ENCODE data around the gene FZR1. TPM values are rescaled to one million over a fixed set of nuclear protein-coding genes. Genes with fewer than 3 reads are reported as not detected.

FZR1 gene
- total RNA-seq, 1 experiment from 2014 or later: 87.4 TPM

- no peak for DNase-seq (ENCODE audit: low spot score)
- no peaks in the 10 kb centered on the region for H3K4me1 ChIP-seq (ENCODE audit: insufficient read depth, low read length, poor library complexity, severe bottlenecking)
- H3K27ac ChIP-seq (ENCODE audit: low read depth, low read length, poor library complexity, severe bottlenecking): no peak overlapping the region
- ChIA-PET CTCF (no interaction called here), POLR2A (ENCODE audit: low non-redundant PET) (no interaction called here)
- H3K36me3 ChIP-seq (ENCODE audit: insufficient read depth, low read length, poor library complexity, severe bottlenecking): peaks cover 75% of the 10 kb centered on the region
- H3K9me3 ChIP-seq (ENCODE audit: low read depth, low read length, poor library complexity, severe bottlenecking): no peaks in the 10 kb centered on the region
- intact Hi-C loops (cut with micrococcal nuclease; ENCODE audit: unreplicated experiment): no loop called here
- no peak overlapping the region for H3K4me3 ChIP-seq (ENCODE audit: low read depth, low read length, poor library complexity, severe bottlenecking)
- BruUV-seq (replicated peaks): no TSS peak
- TF ChIP-seq CTCF (conservative IDR thresholded peaks at IDR 0.05; ENCODE audit: low read depth, low read length) (no peak), EZH2 (IDR thresholded peaks at IDR 0.05; ENCODE audit: borderline replicate concordance, low read depth, low read length, poor library complexity, severe bottlenecking) (no peak)
- no peaks in the 10 kb centered on the region for H3K27me3 ChIP-seq (replicated peaks; ENCODE audit: insufficient read depth, low read depth, low read length, poor library complexity)
These were observed 25.6 kb downstream of the FZR1 start for GRCh38 chr19:3531716-3532115.

GRCh38 chr19:3532154-3532786 is 26.2 kb downstream of the FZR1 start:
- ChIA-PET CTCF (no interaction called here), POLR2A (ENCODE audit: low non-redundant PET) (no interaction called here)
- no peak for TF ChIP-seq EZH2 (IDR thresholded peaks at IDR 0.05; ENCODE audit: borderline replicate concordance, low read depth, low read length, poor library complexity, severe bottlenecking)
- no peak for TF ChIP-seq CTCF (conservative IDR thresholded peaks at IDR 0.05; ENCODE audit: low read depth, low read length)

GRCh38 chr19:3533033-3533432 is 26.9 kb downstream of the FZR1 start:
- intact Hi-C loops (cut with micrococcal nuclease; ENCODE audit: unreplicated experiment): no loop called here
- DNase-seq (ENCODE audit: low spot score): no peak
- Histone ChIP-seq H3K36me3 (ENCODE audit: insufficient read depth, low read length, poor library complexity, severe bottlenecking) (peaks cover 65% of the 10 kb centered on the region), H3K9me3 (ENCODE audit: low read depth, low read length, poor library complexity, severe bottlenecking) (no peaks in the 10 kb centered on the region), H3K4me1 (ENCODE audit: insufficient read depth, low read length, poor library complexity, severe bottlenecking) (no peaks in the 10 kb centered on the region), H3K27ac (ENCODE audit: low read depth, low read length, poor library complexity, severe bottlenecking) (no peak overlapping the region), H3K4me3 (ENCODE audit: low read depth, low read length, poor library complexity, severe bottlenecking) (no peak overlapping the region), H3K27me3 (replicated peaks; ENCODE audit: insufficient read depth, low read depth, low read length, poor library complexity) (no peaks in the 10 kb centered on the region)
- TF ChIP-seq CTCF (conservative IDR thresholded peaks at IDR 0.05; ENCODE audit: low read depth, low read length): no peak
- no peak for TF ChIP-seq EZH2 (IDR thresholded peaks at IDR 0.05; ENCODE audit: borderline replicate concordance, low read depth, low read length, poor library complexity, severe bottlenecking)
- BruUV-seq (replicated peaks): no TSS peak
- ChIA-PET POLR2A (ENCODE audit: low non-redundant PET) (no interaction called here), CTCF (no interaction called here)

More at GRCh38 chr19:3532154-3532786, 26.2 kb downstream of the FZR1 start:
- Histone ChIP-seq H3K36me3 (ENCODE audit: insufficient read depth, low read length, poor library complexity, severe bottlenecking) (peaks cover 71% of the 10 kb centered on the region), H3K27me3 (replicated peaks; ENCODE audit: insufficient read depth, low read depth, low read length, poor library complexity) (no peaks in the 10 kb centered on the region), H3K27ac (ENCODE audit: low read depth, low read length, poor library complexity, severe bottlenecking) (no peak overlapping the region), H3K4me1 (ENCODE audit: insufficient read depth, low read length, poor library complexity, severe bottlenecking) (no peaks in the 10 kb centered on the region), H3K4me3 (ENCODE audit: low read depth, low read length, poor library complexity, severe bottlenecking) (no peak overlapping the region), H3K9me3 (ENCODE audit: low read depth, low read length, poor library complexity, severe bottlenecking) (no peaks in the 10 kb centered on the region)
- BruUV-seq (replicated peaks): no TSS peak
- intact Hi-C loops (cut with micrococcal nuclease; ENCODE audit: unreplicated experiment): no loop called here
- DNase-seq (ENCODE audit: low spot score): no peak

All from A673 (cell line).